HepG2 (cell line): ENCODE results near the gene ZC3H12A.

Experiments
- ESRRA ChIP-seq: sonication (generic); formaldehyde crosslinking; IDR thresholded peaks from 2 replicates; pipeline ENCODE4 v1.5.1; 2020; ENCODE audit warnings: mild to moderate bottlenecking, low read depth, missing genetic modification reagents
- POLR2A ChIP-seq, 2 experiments: IDR thresholded peaks; 2 replicates each; pipeline ENCODE4 v1.6.1; 2011; ENCODE audit warnings: low read depth in 2 of 2, low read length in 2 of 2, mild to moderate bottlenecking in 1 of 2, moderate library complexity in 1 of 2; ENCODE audit not compliant: insufficient read depth in 1 of 2
- TAF1 ChIP-seq: sonication (generic); formaldehyde crosslinking; IDR thresholded peaks from 2 replicates; pipeline ENCODE4 v1.4.0; 2020; ENCODE audit warnings: missing genetic modification reagents

DNA sequence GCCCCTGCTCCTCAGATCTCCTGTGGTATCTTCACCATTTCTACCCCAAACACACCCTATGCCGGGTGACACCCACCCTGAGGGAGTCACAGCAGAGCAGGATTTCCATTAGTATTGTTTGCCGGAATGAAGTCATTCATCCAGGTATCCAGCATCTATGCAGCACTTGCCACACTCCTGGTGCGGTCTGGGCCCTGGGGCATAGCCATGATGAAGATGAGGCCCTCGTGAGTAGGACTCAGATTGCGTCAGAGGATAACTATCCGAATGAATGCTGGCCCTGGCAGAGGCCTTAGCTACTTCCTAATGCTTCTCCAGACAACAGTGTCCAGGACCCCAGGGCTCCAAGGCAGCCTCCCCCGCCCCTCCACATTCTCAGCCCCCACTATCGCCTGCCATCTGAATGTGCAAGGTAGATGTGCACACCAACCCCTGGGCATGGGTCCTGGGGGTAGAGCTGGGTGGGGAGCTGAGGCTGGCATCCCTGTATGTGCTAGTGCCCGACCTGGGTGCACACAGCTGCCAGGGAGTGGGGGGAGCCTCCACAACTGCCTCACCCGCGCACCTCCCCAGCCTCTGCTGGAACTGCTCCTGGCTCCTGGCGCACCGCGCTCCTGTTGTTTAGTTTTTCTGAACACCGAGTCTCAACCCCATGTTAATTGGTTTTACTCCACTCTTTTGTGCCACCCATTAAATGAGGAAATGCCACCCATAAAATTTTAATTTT is 25.5 kb upstream of the ZC3H12A start:
- TF ChIP-seq POLR2A (IDR thresholded peaks at IDR 0.05; ENCODE audit: insufficient read depth in 1 of 2, low read depth in 2 of 2, low read length in 2 of 2): no peak
- TF ChIP-seq ESRRA (CRISPR knock-in tag): no peak
- TF ChIP-seq TAF1 (CRISPR knock-in tag): no peak
